Endothelial cell (in vitro differentiated cells): ENCODE results near the gene LRRC32. TPM values are rescaled to one million over a fixed set of nuclear protein-coding genes. Genes with fewer than 3 reads are reported as not detected.

Experiments used
- DNase-seq: peaks from one replicate; pipeline ENCODE4 v3.0.0; 2021; ENCODE audit warnings: low spot score
- H3K27ac Mint-ChIP-seq: one replicate; pipeline ENCODE4 v1.8.0; 2021; ENCODE audit warnings: mixed read lengths, inconsistent platforms; ENCODE audit not compliant: unreplicated experiment
- H3K27me3 Mint-ChIP-seq: one replicate; pipeline ENCODE4 v1.8.0; 2021; ENCODE audit warnings: mild to moderate bottlenecking, moderate library complexity, mixed read lengths, inconsistent platforms; ENCODE audit not compliant: unreplicated experiment
- H3K36me3 Mint-ChIP-seq: one replicate; pipeline ENCODE4 v1.8.0; 2021; ENCODE audit warnings: mild to moderate bottlenecking, low read depth, mixed read lengths, inconsistent platforms; ENCODE audit not compliant: unreplicated experiment
- H3K4me1 Mint-ChIP-seq: one replicate; pipeline ENCODE4 v1.8.0; 2021; ENCODE audit warnings: mild to moderate bottlenecking, mixed read lengths, inconsistent platforms; ENCODE audit not compliant: unreplicated experiment
- H3K4me3 Mint-ChIP-seq: one replicate; pipeline ENCODE4 v1.8.0; 2021; ENCODE audit warnings: mild to moderate bottlenecking, mixed read lengths, inconsistent platforms; ENCODE audit not compliant: unreplicated experiment
- H3K9me3 Mint-ChIP-seq: one replicate; pipeline ENCODE4 v1.8.0; 2021; ENCODE audit warnings: mixed read lengths, inconsistent platforms; ENCODE audit not compliant: unreplicated experiment
- total RNA-seq: library from RNA; stranded (reverse); fragmentation: NEBNext Ultra II Directional; extraction: Animal tissue kit (Norgen Biotek cat#: 25700); gene quantifications from one replicate; pipeline ENCODE4 v1.2.1, GENCODE V29; 2021; ENCODE audit not compliant: unreplicated experiment
- TF ChIP-seq, protein P1 (sequence below): fragments of 200-600 bp; sonication (generic); IDR thresholded peaks from one replicate; pipeline ENCODE4 v1.5.0; 2021; ENCODE audit warnings: antibody characterized with exemption; ENCODE audit not compliant: unreplicated experiment

The LRRC32 gene
- total RNA-seq, 1 donor from 2014 or later = 22.0 TPM

DNA sequence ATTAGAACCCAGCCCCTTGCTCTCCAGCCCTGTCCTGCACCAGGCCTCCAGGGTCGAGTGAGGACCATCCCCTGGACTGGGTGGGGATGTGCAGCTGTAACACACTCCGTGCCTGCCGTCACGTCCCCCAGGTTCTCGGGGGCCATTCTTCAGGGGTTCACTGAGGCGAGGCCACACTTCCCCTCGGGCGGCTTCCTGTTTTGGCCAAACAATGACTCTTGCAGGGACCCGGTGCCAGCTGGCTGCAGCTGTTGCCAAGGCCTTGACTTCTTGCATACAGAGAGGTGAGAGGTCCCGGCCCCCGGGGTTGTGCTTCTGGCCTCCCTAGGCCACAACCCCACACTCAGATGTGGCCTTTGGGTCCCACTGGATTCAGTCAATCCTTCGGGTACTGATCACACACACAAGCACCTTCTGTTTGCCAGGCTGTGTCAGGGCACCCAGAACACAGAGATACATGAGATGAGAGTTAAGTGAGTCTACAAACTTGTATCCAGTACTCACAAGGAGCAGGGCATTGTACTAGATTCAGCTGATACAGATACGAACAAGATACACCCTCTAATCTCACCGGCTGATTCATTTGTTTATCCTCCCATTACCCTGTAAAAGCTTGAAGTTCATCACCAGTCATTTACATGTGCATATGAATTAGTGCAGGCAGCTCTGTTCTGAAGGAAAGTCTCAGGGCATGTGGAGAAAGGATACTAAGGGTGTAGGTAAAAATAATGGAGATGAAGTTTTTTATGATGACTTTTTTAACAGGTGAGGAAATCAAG, 32.9 kb downstream of the LRRC32 start:
- Mint-ChIP-seq H3K4me1 (peaks cover 11% of the 10 kb centered on the region), H3K27me3 (peaks cover 5% of the 10 kb centered on the region)
- TF ChIP-seq, protein P1, sequence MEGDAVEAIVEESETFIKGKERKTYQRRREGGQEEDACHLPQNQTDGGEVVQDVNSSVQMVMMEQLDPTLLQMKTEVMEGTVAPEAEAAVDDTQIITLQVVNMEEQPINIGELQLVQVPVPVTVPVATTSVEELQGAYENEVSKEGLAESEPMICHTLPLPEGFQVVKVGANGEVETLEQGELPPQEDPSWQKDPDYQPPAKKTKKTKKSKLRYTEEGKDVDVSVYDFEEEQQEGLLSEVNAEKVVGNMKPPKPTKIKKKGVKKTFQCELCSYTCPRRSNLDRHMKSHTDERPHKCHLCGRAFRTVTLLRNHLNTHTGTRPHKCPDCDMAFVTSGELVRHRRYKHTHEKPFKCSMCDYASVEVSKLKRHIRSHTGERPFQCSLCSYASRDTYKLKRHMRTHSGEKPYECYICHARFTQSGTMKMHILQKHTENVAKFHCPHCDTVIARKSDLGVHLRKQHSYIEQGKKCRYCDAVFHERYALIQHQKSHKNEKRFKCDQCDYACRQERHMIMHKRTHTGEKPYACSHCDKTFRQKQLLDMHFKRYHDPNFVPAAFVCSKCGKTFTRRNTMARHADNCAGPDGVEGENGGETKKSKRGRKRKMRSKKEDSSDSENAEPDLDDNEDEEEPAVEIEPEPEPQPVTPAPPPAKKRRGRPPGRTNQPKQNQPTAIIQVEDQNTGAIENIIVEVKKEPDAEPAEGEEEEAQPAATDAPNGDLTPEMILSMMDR = no peak

DNA sequence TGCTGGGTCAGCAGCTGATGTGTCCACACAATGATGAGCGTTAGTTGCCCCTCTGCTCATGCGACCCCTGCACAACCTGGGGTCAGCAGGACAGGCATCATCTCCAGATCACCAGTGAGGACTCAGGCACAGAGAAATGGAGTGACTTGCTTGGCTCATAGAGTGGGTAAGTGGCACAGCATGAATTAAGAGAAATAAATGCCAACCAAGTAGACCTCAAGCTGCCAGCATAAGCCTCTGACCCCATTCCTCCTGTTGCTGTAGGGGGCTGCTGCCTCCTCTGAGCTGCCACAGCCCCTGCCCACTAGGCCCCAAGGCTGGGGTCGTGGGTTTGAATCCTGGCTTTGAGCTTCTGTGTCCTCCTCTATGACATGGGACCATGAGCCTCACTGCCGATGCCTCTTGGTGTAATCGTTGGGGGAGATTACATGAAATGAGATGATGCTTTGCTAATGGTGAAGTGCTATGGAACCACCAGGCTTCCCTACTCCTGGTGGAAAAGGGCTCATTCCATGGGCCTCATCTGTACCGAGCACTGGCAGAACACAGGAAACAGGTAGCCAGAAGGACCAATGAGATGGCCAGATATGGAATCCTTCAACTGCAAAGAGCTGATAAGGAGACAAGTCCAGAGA, 33.6 kb downstream of the LRRC32 start:
- H3K27ac Mint-ChIP-seq = no peak overlapping the region
- H3K36me3 Mint-ChIP-seq = no peaks in the 10 kb centered on the region
- TF ChIP-seq, protein P1 = no peak
- H3K9me3 Mint-ChIP-seq = no peaks in the 10 kb centered on the region
- H3K27me3 Mint-ChIP-seq = peaks cover 5% of the 10 kb centered on the region
- DNase-seq = no peak
- H3K4me3 Mint-ChIP-seq = no peak overlapping the region
- peaks cover 13% of the 10 kb centered on the region for H3K4me1 Mint-ChIP-seq

More for the DNA sequence above, 32.9 kb downstream of the LRRC32 start:
- Mint-ChIP-seq H3K4me3 (no peak overlapping the region), H3K27ac (no peak overlapping the region), H3K36me3 (no peaks in the 10 kb centered on the region), H3K9me3 (no peaks in the 10 kb centered on the region)
- DNase-seq = peak; percentile 31

DNA sequence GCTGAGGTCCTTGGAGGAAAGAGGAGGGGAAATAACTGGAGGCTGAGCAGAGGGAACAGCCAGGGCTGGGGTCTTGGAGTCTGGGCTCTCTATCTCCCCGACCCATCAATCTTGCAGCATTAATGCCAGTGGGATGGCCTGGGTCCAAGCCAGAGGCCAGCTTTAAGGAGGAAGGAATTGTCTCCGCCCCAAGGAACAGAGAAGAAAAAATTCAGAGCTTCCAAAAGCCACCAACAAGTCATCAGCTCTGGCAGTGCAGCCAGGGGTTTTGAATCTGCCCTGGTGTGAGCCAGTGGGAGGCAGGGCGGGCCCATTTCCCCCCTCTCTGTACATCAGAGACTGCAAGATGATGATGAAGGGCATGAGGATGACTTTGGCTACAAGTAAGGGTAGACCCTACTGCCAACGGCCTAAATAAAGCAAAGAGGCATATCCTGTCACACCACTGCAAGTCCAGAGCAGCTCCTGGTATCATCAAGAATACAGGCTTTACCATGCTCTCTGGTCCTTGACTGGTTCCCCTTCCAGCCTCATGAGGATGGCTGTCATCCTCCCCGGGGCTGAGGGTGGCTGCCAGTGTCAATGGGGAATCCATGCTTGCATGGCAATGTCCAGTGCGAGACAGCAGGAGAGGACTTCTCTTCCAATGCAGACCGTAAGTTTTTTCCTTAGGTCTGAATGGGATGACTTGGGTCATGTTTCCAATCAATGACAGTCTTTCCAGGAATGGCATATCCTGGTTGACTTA, 34.4 kb downstream of the LRRC32 start:
- Mint-ChIP-seq H3K27me3 (peaks cover 5% of the 10 kb centered on the region), H3K4me3 (no peak overlapping the region), H3K36me3 (no peaks in the 10 kb centered on the region), H3K9me3 (no peaks in the 10 kb centered on the region), H3K27ac (no peak overlapping the region), H3K4me1 (peaks cover 13% of the 10 kb centered on the region)
- TF ChIP-seq, protein P1 = no peak
- no peak for DNase-seq

DNA sequence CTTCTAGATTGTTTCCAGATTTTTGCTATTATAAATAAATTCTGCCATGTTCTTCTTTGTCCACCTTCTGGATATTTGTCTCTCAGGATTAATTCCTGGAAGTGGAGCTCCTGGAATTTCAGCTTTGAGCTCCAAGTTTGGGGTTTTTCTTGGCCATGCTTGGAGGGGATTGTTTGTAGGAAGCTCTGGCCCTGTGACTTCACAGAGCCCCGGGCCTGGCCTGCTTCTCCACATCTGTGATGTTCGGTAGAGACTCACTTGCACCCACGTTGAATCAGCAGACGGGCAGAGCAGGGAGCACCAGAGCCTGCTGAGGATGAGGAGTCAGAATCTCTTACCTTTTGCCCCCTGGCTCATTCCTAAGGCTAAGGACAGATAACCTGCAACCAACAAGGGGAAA, 35.7 kb downstream of the LRRC32 start:
- Mint-ChIP-seq H3K27me3 (peaks cover 3% of the 10 kb centered on the region), H3K27ac (no peak overlapping the region), H3K9me3 (peaks cover 5% of the 10 kb centered on the region), H3K36me3 (peaks cover 5% of the 10 kb centered on the region), H3K4me3 (no peak overlapping the region), H3K4me1 (peaks cover 20% of the 10 kb centered on the region)
- no peak for DNase-seq
- TF ChIP-seq, protein P1 = no peak
